Neural progenitor cell (in vitro differentiated cells): Measurements from ENCODE around the gene PTPRU. TPM values are rescaled to one million over a fixed set of nuclear protein-coding genes. Genes with fewer than 3 reads are reported as not detected.

Experiments
- DNase-seq: peaks from one replicate; pipeline ENCODE4 v3.0.0-alpha.2; 2016; ENCODE audit warnings: low spot score
- H2AFZ ChIP-seq: fragments of 200-600 bp; sonication (generic); replicated peaks from 2 replicates; pipeline ENCODE4 v1.6.1; 2016; ENCODE audit warnings: antibody characterized with exemption
- H3F3A ChIP-seq: fragments of 200-600 bp; sonication (generic); 2 replicates; pipeline ENCODE4 v1.6.1; 2016; ENCODE audit warnings: antibody characterized with exemption, low read depth
- H3K27ac ChIP-seq: fragments of 200-600 bp; sonication (generic); 2 replicates; pipeline ENCODE4 v1.5.1; 2016; ENCODE audit warnings: mild to moderate bottlenecking
- H3K27me3 ChIP-seq: fragments of 200-600 bp; sonication (generic); 2 replicates; pipeline ENCODE4 v1.6.1; 2016; ENCODE audit warnings: mild to moderate bottlenecking, moderate library complexity
- H3K36me3 ChIP-seq: fragments of 200-600 bp; sonication (generic); 2 replicates; pipeline ENCODE4 v1.5.1; 2016
- H3K4me1 ChIP-seq: fragments of 200-600 bp; sonication (generic); 2 replicates; pipeline ENCODE4 v1.6.1; 2016; ENCODE audit warnings: mixed run types
- H3K4me2 ChIP-seq: fragments of 200-600 bp; sonication (generic); 2 replicates; pipeline ENCODE4 v1.6.1; 2016
- H3K4me3 ChIP-seq: fragments of 200-600 bp; sonication (generic); 2 replicates; pipeline ENCODE4 v1.5.1; 2016
- H3K79me2 ChIP-seq: fragments of 200-600 bp; sonication (generic); 2 replicates; pipeline ENCODE4 v1.6.1; 2016; ENCODE audit warnings: low read depth
- H3K9ac ChIP-seq: fragments of 200-600 bp; sonication (generic); 2 replicates; pipeline ENCODE4 v1.6.1; 2016
- H3K9me3 ChIP-seq: fragments of 200-600 bp; sonication (generic); 2 replicates; pipeline ENCODE4 v1.5.1; 2016; ENCODE audit warnings: low read depth
- H4K20me1 ChIP-seq: fragments of 200-600 bp; sonication (generic); 2 replicates; pipeline ENCODE4 v1.6.1; 2016; ENCODE audit warnings: low read depth
- H3K27ac Mint-ChIP-seq: 3 replicates; pipeline ENCODE4 v1.8.0; 2021; ENCODE audit warnings: mixed read lengths
- H3K27me3 Mint-ChIP-seq: 2 replicates; pipeline ENCODE4 v1.8.0; 2022; ENCODE audit warnings: low read depth, mild to moderate bottlenecking, inconsistent platforms, moderate library complexity, mixed read lengths; ENCODE audit not compliant: insufficient read depth
- H3K36me3 Mint-ChIP-seq: 3 replicates; pipeline ENCODE4 v1.8.0; 2021; ENCODE audit warnings: mixed read lengths
- H3K4me1 Mint-ChIP-seq: 3 replicates; pipeline ENCODE4 v1.8.0; 2021; ENCODE audit warnings: mixed read lengths
- H3K4me3 Mint-ChIP-seq: 3 replicates; pipeline ENCODE4 v1.8.0; 2021; ENCODE audit warnings: mild to moderate bottlenecking, moderate library complexity, mixed read lengths
- H3K9me3 Mint-ChIP-seq: 3 replicates; pipeline ENCODE4 v1.8.0; 2020; ENCODE audit warnings: mixed read lengths
- CTCF ChIP-seq: fragments of 200-600 bp; sonication (generic); IDR thresholded peaks from 2 replicates; pipeline ENCODE4 v1.5.1; 2017; ENCODE audit warnings: antibody characterized with exemption, mild to moderate bottlenecking
- EZH2 ChIP-seq: fragments of 200-600 bp; sonication (generic); IDR thresholded peaks from 2 replicates; pipeline ENCODE4 v1.6.1; 2017; ENCODE audit warnings: antibody characterized with exemption, mild to moderate bottlenecking, moderate library complexity
- EZH2phosphoT487 ChIP-seq: fragments of 200-600 bp; sonication (generic); IDR thresholded peaks from 2 replicates; pipeline ENCODE4 v1.6.1; 2017; ENCODE audit warnings: antibody characterized with exemption
- total RNA-seq: library from RNA; depleted of rRNA; stranded (reverse); fragments of >200 nt; gene quantifications from 2 replicates; pipeline ENCODE4 v1.2.3, GENCODE V29; 2015; ENCODE audit warnings: low replicate concordance

The PTPRU gene
- total RNA-seq, 1 donor from 2014 or later: 29.5 TPM

- H3K4me3 Mint-ChIP-seq: no peak overlapping the region
- peak overlapping the region; percentile 50 for H3K27ac Mint-ChIP-seq
- peaks cover 24% of the 10 kb centered on the region for H3K27me3 Mint-ChIP-seq
Measured at GRCh38 chr1:29344336-29344735, 108.0 kb downstream of the PTPRU start.

GRCh38 chr1:29346576-29346975 lies 110.3 kb downstream of the PTPRU start:
- TF ChIP-seq CTCF (no peak), EZH2phosphoT487 (no peak), EZH2 (no peak)
- Histone ChIP-seq H3K27ac (no peak overlapping the region), H3K4me3 (no peak overlapping the region), H3K9ac (no peak overlapping the region), H3K79me2 (no peaks in the 10 kb centered on the region), H3K4me2 (no peak overlapping the region), H3K36me3 (no peaks in the 10 kb centered on the region), H2AFZ (no peak overlapping the region), H3K4me1 (no peaks in the 10 kb centered on the region), H3K27me3 (no peaks in the 10 kb centered on the region), H3K9me3 (no peaks in the 10 kb centered on the region), H4K20me1 (no peaks in the 10 kb centered on the region), H3F3A (no peaks in the 10 kb centered on the region)
- H3K9me3 Mint-ChIP-seq: no peaks in the 10 kb centered on the region
- H3K27me3 Mint-ChIP-seq: peaks cover 15% of the 10 kb centered on the region
- H3K27ac Mint-ChIP-seq: no peak overlapping the region
- DNase-seq: no peak
- no peak overlapping the region for H3K4me3 Mint-ChIP-seq
- no peaks in the 10 kb centered on the region for H3K36me3 Mint-ChIP-seq
- H3K4me1 Mint-ChIP-seq: peaks cover 10% of the 10 kb centered on the region

More at GRCh38 chr1:29344336-29344735, 108.0 kb downstream of the PTPRU start:
- H3K9me3 ChIP-seq: no peaks in the 10 kb centered on the region
- H4K20me1 ChIP-seq: no peaks in the 10 kb centered on the region
- TF ChIP-seq EZH2phosphoT487 (no peak), CTCF (no peak), EZH2 (no peak)
- DNase-seq: no peak
- no peaks in the 10 kb centered on the region for H3K4me1 ChIP-seq
- H3F3A ChIP-seq: no peaks in the 10 kb centered on the region
- peaks cover 12% of the 10 kb centered on the region for H3K4me1 Mint-ChIP-seq
- H3K9me3 Mint-ChIP-seq: peaks cover 7% of the 10 kb centered on the region
- H3K36me3 Mint-ChIP-seq: no peaks in the 10 kb centered on the region
- H3K27me3 ChIP-seq: no peaks in the 10 kb centered on the region
- no peak overlapping the region for H3K9ac ChIP-seq
- H2AFZ ChIP-seq: no peak overlapping the region
- no peak overlapping the region for H3K4me2 ChIP-seq
- H3K4me3 ChIP-seq: no peak overlapping the region
- H3K27ac ChIP-seq: no peak overlapping the region
- no peaks in the 10 kb centered on the region for H3K36me3 ChIP-seq
- H3K79me2 ChIP-seq: no peaks in the 10 kb centered on the region

- no peaks in the 10 kb centered on the region for H4K20me1 ChIP-seq
- no peaks in the 10 kb centered on the region for H3K79me2 ChIP-seq
- H3K27ac ChIP-seq: no peak overlapping the region
- H3K4me3 ChIP-seq: no peak overlapping the region
- H3K27ac Mint-ChIP-seq: no peak overlapping the region
- H3K4me1 ChIP-seq: no peaks in the 10 kb centered on the region
- H3K9me3 ChIP-seq: no peaks in the 10 kb centered on the region
- H3K4me2 ChIP-seq: no peak overlapping the region
- H3K9ac ChIP-seq: no peak overlapping the region
- TF ChIP-seq EZH2phosphoT487 (no peak), EZH2 (no peak), CTCF (no peak)
- no peak overlapping the region for H2AFZ ChIP-seq
- no peak overlapping the region for H3K4me3 Mint-ChIP-seq
- H3K27me3 Mint-ChIP-seq: peaks cover 4% of the 10 kb centered on the region
- no peaks in the 10 kb centered on the region for H3K36me3 ChIP-seq
- H3K4me1 Mint-ChIP-seq: peaks cover 2% of the 10 kb centered on the region
- no peak for DNase-seq
- no peaks in the 10 kb centered on the region for H3F3A ChIP-seq
- H3K27me3 ChIP-seq: no peaks in the 10 kb centered on the region
- no peaks in the 10 kb centered on the region for H3K36me3 Mint-ChIP-seq
- peaks cover 3% of the 10 kb centered on the region for H3K9me3 Mint-ChIP-seq
Measured at GRCh38 chr1:29349871-29350491, 113.7 kb downstream of the PTPRU start.
